Activated CD4-positive, alpha-beta memory T cell treated with anti-CD3 and anti-CD28 coated beads, Interleukin-2, amount 10 ng/mL, durations not matched to agents 7 days and 5 days (primary cell): ENCODE results near the gene ASCL2. TPM values are rescaled to one million over a fixed set of nuclear protein-coding genes. Genes with fewer than 3 reads are reported as not detected.

ENCODE experiments used
- CTCF ChIA-PET: fragments of 350-600 bp; sonication (Branson Sonifier 250); formaldehyde crosslinking; loops from one replicate; lab custom pipeline; 2021; ENCODE audit warnings: antibody characterized with exemption, inconsistent platforms; lab: Charles Lee
- POLR2A ChIA-PET: fragments of 350-600 bp; sonication (Branson Sonifier 250); formaldehyde crosslinking; loops from one replicate; lab custom pipeline; 2021; ENCODE audit warnings: antibody characterized with exemption; lab: Charles Lee
- DNase-seq: peaks from one replicate; pipeline ENCODE4 v3.0.0-alpha.2; 2020
- H3K27ac Mint-ChIP-seq: one replicate; pipeline ENCODE4 v1.8.0; 2021; ENCODE audit warnings: mild to moderate bottlenecking, mixed read lengths
- H3K27me3 Mint-ChIP-seq: one replicate; pipeline ENCODE4 v1.8.0; 2021; ENCODE audit warnings: mixed read lengths
- H3K36me3 Mint-ChIP-seq: one replicate; pipeline ENCODE4 v1.8.0; 2021; ENCODE audit warnings: low read depth, mixed read lengths
- H3K4me1 Mint-ChIP-seq: one replicate; pipeline ENCODE4 v1.8.0; 2021; ENCODE audit warnings: mixed read lengths
- H3K4me3 Mint-ChIP-seq: one replicate; pipeline ENCODE4 v1.8.0; 2021; ENCODE audit warnings: mild to moderate bottlenecking, mixed read lengths
- H3K9me3 Mint-ChIP-seq: one replicate; pipeline ENCODE4 v1.8.0; 2021; ENCODE audit warnings: mixed read lengths
- total RNA-seq, 2 experiments: library from RNA; stranded (reverse); gene quantifications; one replicate each; pipeline ENCODE4 v1.2.3, GENCODE V29; 2021

The ASCL2 gene
- total RNA-seq, 2 experiments from 2014 or later: 0.35 to 0.68 TPM

GRCh38 chr11:2235588-2236326 is 34.6 kb downstream of the ASCL2 start:
- DNase-seq: no peak
- POLR2A ChIA-PET: no interaction called here
- Mint-ChIP-seq H3K27ac (no peak overlapping the region), H3K4me3 (no peak overlapping the region), H3K36me3 (no peaks in the 10 kb centered on the region), H3K27me3 (peaks cover 19% of the 10 kb centered on the region), H3K9me3 (no peaks in the 10 kb centered on the region), H3K4me1 (no peaks in the 10 kb centered on the region)
- CTCF ChIA-PET: no interaction called here

DNA sequence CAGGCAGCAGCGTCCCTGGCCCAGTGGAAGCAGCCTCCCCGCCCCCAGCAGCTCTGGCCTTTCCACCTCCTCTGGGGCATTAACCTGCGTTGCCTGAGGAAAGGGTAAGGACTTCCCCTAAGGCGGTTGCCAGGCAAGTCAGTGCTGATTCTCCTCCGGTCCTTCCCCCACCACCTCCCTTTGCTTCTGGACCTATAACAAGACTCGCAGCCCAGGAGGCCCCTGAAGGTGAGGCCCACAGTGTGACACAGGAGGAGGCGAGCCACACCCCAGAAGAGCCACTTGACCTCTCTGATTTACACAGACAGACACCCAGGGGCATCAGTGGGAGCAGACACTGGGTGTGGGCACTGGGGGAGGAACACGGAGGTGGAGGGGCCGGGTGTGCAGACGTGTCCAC is 35.4 kb downstream of the ASCL2 start:
- Mint-ChIP-seq H3K4me3 (no peak overlapping the region), H3K27ac (no peak overlapping the region), H3K4me1 (no peaks in the 10 kb centered on the region), H3K27me3 (peaks cover 27% of the 10 kb centered on the region), H3K36me3 (peaks cover 2% of the 10 kb centered on the region), H3K9me3 (peaks cover 4% of the 10 kb centered on the region)
- no peak for DNase-seq
- ChIA-PET CTCF (no interaction called here), POLR2A (no interaction called here)

GRCh38 chr11:2233693-2234455 is 36.5 kb downstream of the ASCL2 start:
- Mint-ChIP-seq H3K4me1 (no peaks in the 10 kb centered on the region), H3K27ac (no peak overlapping the region), H3K36me3 (peaks cover 2% of the 10 kb centered on the region), H3K27me3 (peaks cover 35% of the 10 kb centered on the region), H3K4me3 (no peak overlapping the region), H3K9me3 (peaks cover 11% of the 10 kb centered on the region)
- DNase-seq: no peak
- ChIA-PET POLR2A (no interaction called here), CTCF (no interaction called here)

DNA sequence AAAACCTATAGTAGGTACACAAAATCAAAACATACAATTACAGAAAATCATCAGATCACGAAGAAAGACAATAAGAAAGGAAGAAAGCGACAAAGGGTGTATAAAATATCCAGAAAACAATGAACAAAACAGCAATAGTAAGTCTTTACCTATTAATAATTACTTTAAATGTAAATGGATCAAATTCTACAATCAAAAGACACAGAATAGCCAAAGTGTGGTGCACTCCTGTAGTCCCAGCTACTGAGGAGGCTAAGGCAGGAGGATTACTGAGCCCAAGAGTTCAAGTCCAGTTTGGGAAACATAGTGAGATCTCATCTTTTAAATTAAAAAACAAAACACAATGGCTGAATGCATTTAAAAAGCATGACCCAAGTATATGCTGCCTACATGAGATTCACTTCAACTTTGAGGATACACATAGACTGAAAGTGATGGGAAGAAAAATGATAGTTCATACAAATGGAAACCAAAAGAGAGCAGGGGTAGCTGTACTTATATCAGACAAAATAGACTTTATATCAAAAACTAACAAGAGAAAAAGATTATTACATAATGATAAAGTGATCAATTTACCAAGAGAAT is 40.6 kb downstream of the ASCL2 start:
- Mint-ChIP-seq H3K27me3 (peaks cover 52% of the 10 kb centered on the region), H3K27ac (no peak overlapping the region), H3K4me1 (no peaks in the 10 kb centered on the region), H3K9me3 (peaks cover 15% of the 10 kb centered on the region), H3K36me3 (peaks cover 2% of the 10 kb centered on the region), H3K4me3 (no peak overlapping the region)
- CTCF ChIA-PET: interaction anchor here (0.6 kb wide), 1 partner anchor 842 kb away, joined by 4 read pairs; no protein-coding TSS in a partner anchor
- DNase-seq: no peak
- POLR2A ChIA-PET: interaction anchor here (1.2 kb wide), 1 partner anchor 44 kb away, joined by 3 read pairs; no protein-coding TSS in a partner anchor

GRCh38 chr11:2224254-2224653 is 46.1 kb downstream of the ASCL2 start:
- ChIA-PET POLR2A (no interaction called here), CTCF (no interaction called here)
- Mint-ChIP-seq H3K4me3 (no peak overlapping the region), H3K9me3 (peaks cover 13% of the 10 kb centered on the region), H3K36me3 (no peaks in the 10 kb centered on the region), H3K27ac (no peak overlapping the region), H3K4me1 (no peaks in the 10 kb centered on the region), H3K27me3 (peaks cover 56% of the 10 kb centered on the region)
- DNase-seq: no peak

- CTCF ChIA-PET: no interaction called here
- no peak for DNase-seq
- Mint-ChIP-seq H3K9me3 (peaks cover 11% of the 10 kb centered on the region), H3K4me1 (no peaks in the 10 kb centered on the region), H3K36me3 (no peaks in the 10 kb centered on the region), H3K4me3 (no peak overlapping the region), H3K27ac (no peak overlapping the region), H3K27me3 (peaks cover 54% of the 10 kb centered on the region)
- POLR2A ChIA-PET: no interaction called here
These were observed 47.1 kb downstream of the ASCL2 start for GRCh38 chr11:2223153-2223794.

- DNase-seq: no peak
- H3K27ac Mint-ChIP-seq: no peak overlapping the region
- no peaks in the 10 kb centered on the region for H3K36me3 Mint-ChIP-seq
- H3K4me3 Mint-ChIP-seq: no peak overlapping the region
- peaks cover 54% of the 10 kb centered on the region for H3K27me3 Mint-ChIP-seq
- ChIA-PET CTCF (no interaction called here), POLR2A (no interaction called here)
- peaks cover 2% of the 10 kb centered on the region for H3K4me1 Mint-ChIP-seq
- H3K9me3 Mint-ChIP-seq: peaks cover 11% of the 10 kb centered on the region
These were observed 47.9 kb downstream of the ASCL2 start for GRCh38 chr11:2222451-2222850.

DNA sequence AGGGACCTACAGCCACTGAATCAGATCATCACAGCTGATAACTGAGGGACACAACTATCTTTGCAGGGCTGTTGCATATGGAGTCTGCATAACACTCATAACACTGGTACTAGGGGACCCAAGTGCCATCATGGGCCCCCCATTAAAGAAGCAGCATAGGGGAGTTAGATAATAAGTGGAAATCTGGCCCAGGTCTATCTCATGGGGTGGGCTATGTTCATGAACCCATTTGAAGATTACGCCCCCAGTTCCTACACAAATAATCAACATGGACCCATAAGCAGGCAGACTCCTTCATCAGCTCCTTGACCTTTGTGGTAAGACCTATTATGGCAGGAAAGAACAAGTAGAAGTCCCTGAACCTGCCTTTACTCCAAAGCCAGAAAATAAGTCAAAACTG is 48.8 kb downstream of the ASCL2 start:
- peak; percentile 11 for DNase-seq
- CTCF ChIA-PET: no interaction called here
- H3K9me3 Mint-ChIP-seq: peaks cover 11% of the 10 kb centered on the region
- H3K4me3 Mint-ChIP-seq: no peak overlapping the region
- peaks cover 49% of the 10 kb centered on the region for H3K27me3 Mint-ChIP-seq
- H3K36me3 Mint-ChIP-seq: no peaks in the 10 kb centered on the region
- POLR2A ChIA-PET: no interaction called here
- H3K27ac Mint-ChIP-seq: no peak overlapping the region
- peaks cover 2% of the 10 kb centered on the region for H3K4me1 Mint-ChIP-seq

- DNase-seq: no peak
- Mint-ChIP-seq H3K4me3 (no peak overlapping the region), H3K36me3 (no peaks in the 10 kb centered on the region), H3K27ac (no peak overlapping the region), H3K4me1 (peaks cover 2% of the 10 kb centered on the region), H3K27me3 (peaks cover 48% of the 10 kb centered on the region), H3K9me3 (peaks cover 11% of the 10 kb centered on the region)
- ChIA-PET POLR2A (no interaction called here), CTCF (no interaction called here)
These were observed 49.4 kb downstream of the ASCL2 start for GRCh38 chr11:2221024-2221423.

- H3K36me3 Mint-ChIP-seq: no peaks in the 10 kb centered on the region
These were observed 50.1 kb downstream of the ASCL2 start for GRCh38 chr11:2220173-2220771.

GRCh38 chr11:2219318-2220017 is 50.9 kb downstream of the ASCL2 start:
- Mint-ChIP-seq H3K4me3 (no peak overlapping the region), H3K36me3 (no peaks in the 10 kb centered on the region), H3K9me3 (peaks cover 8% of the 10 kb centered on the region), H3K4me1 (peaks cover 4% of the 10 kb centered on the region), H3K27ac (no peak overlapping the region), H3K27me3 (peaks cover 39% of the 10 kb centered on the region)
- ChIA-PET POLR2A (no interaction called here), CTCF (no interaction called here)
- peak; percentile 11 for DNase-seq

More at GRCh38 chr11:2220173-2220771, 50.1 kb downstream of the ASCL2 start:
- Mint-ChIP-seq H3K4me1 (peaks cover 2% of the 10 kb centered on the region), H3K9me3 (peaks cover 8% of the 10 kb centered on the region), H3K27ac (no peak overlapping the region), H3K27me3 (peaks cover 44% of the 10 kb centered on the region), H3K4me3 (no peak overlapping the region)
- POLR2A ChIA-PET: no interaction called here
- CTCF ChIA-PET: no interaction called here
- no peak for DNase-seq
